Measurements from ENCODE around the gene SLC25A26.

Gene SLC25A26

DNA sequence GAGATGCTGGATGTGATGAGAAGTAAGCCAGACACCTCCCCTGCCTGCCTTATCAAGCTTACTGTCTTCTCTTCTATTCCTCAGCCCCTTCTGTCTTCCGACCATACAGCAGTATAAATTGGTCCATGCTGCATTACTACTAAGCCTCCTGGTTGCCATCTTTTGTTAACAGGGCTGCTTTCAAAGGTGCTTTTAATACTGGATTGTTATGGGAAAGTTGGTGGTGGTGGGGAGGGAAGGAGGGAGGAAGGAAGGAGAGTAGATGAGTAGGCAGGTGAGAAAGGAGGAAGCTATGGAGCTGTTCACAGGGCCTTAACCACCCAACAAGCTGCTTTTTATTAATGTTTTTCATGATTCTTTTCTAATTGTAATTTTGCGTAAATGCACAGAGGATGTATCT lies 114.9 kb downstream of the SLC25A26 start:
- no peak overlapping the region for H3K27ac ChIP-seq
- TF ChIP-seq, protein P1, sequence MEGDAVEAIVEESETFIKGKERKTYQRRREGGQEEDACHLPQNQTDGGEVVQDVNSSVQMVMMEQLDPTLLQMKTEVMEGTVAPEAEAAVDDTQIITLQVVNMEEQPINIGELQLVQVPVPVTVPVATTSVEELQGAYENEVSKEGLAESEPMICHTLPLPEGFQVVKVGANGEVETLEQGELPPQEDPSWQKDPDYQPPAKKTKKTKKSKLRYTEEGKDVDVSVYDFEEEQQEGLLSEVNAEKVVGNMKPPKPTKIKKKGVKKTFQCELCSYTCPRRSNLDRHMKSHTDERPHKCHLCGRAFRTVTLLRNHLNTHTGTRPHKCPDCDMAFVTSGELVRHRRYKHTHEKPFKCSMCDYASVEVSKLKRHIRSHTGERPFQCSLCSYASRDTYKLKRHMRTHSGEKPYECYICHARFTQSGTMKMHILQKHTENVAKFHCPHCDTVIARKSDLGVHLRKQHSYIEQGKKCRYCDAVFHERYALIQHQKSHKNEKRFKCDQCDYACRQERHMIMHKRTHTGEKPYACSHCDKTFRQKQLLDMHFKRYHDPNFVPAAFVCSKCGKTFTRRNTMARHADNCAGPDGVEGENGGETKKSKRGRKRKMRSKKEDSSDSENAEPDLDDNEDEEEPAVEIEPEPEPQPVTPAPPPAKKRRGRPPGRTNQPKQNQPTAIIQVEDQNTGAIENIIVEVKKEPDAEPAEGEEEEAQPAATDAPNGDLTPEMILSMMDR (IDR thresholded peaks at IDR 0.05; ENCODE audit: low read depth, low read length, missing control alignments): no peak
- no peak overlapping the region for H3K4me3 ChIP-seq (ENCODE audit: low read depth, low read length)
- no peaks in the 10 kb centered on the region for H3K36me3 ChIP-seq (replicated peaks)
- in situ Hi-C loops (cut with HindIII; ENCODE audit: low pct_ligation_motif_present, low sequenced_read_pairs): no loop called here
- H3K27me3 ChIP-seq (replicated peaks): no peaks in the 10 kb centered on the region
- DNase-seq: no peak

DNA sequence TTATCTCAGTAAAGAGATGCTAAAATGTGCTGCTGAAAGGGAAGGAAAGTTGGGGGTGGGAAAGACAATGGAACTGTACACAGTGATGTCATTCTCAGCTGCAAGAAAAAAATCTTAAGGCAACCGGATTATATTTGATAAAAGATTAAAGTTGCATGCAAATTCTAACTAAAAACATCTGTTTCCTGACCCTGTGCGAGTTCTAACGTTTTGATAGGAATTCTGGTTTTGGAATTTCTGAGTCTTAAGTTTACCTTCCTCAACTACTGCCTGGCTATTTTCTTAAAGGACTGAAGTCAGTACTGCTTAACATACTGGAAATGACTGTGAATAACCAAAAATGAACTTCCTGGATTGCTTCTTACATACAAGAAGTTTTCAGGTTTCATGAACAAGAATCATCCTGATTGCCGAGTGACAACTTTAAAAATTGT lies 115.5 kb downstream of the SLC25A26 start:
- Histone ChIP-seq H3K27me3 (replicated peaks) (no peaks in the 10 kb centered on the region), H3K27ac (peak overlapping the region; percentile 57), H3K4me3 (ENCODE audit: low read depth, low read length) (no peak overlapping the region), H3K36me3 (replicated peaks) (no peaks in the 10 kb centered on the region)
- DNase-seq: peak; percentile 48
- TF ChIP-seq, protein P1 (IDR thresholded peaks at IDR 0.05; ENCODE audit: low read depth, low read length, missing control alignments): no peak
- in situ Hi-C loops (cut with HindIII; ENCODE audit: low pct_ligation_motif_present, low sequenced_read_pairs): no loop called here

DNA sequence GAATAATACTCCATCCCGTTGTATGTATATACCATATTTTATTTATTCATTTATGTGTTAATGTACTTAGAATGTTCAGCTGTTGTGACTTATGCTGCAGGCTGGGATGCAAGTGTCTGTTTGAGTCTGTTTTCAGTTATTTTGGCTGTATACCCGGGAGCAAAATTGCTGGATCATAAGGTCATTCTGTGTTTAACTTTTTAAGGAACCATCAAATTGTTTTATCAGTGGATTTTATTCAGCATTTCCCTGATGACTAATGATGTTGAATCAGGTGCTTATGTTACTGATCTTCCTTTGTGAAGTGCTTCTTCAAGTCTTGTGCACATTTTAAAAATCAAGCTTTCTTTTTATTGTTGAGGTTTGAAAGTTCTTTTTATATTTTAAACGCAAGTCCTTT lies 118.1 kb downstream of the SLC25A26 start:
- in situ Hi-C loops (cut with HindIII; ENCODE audit: low pct_ligation_motif_present, low sequenced_read_pairs): no loop called here
- TF ChIP-seq, protein P1 (IDR thresholded peaks at IDR 0.05; ENCODE audit: low read depth, low read length, missing control alignments): no peak
- DNase-seq: peak; percentile 20
- H3K4me3 ChIP-seq (ENCODE audit: low read depth, low read length): no peak overlapping the region
- no peaks in the 10 kb centered on the region for H3K27me3 ChIP-seq (replicated peaks)
- no peak overlapping the region for H3K27ac ChIP-seq
- no peaks in the 10 kb centered on the region for H3K36me3 ChIP-seq (replicated peaks)

DNA sequence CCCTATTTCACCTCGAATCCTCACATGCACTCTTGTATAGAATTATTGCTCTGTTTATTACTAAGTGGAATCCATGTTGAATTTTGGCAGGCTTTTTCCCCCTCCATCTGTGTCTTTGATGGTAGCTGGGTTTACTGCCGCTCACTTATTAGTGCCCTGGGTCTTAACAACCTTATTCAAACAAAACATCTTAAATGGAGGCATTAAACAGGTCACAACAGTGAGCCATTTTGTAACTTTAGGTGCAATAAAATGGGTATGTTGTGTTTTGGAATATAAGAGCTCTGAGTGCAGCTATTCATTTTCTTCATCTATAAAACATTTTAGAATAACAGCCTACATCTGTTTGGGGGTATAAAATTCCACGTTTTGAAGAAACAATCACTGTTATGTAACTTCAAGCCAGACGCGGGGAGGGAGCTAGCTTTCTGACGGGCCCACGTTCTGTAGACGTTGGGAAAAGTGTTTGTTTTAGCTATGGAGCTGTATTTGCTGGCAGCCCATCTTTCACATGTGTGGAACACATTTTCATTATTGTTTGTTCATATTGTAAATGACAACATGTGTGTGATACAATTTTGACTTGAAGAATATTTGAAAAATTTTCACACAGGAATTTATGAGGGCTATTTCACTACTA lies 122.0 kb downstream of the SLC25A26 start:
- Histone ChIP-seq H3K36me3 (replicated peaks) (no peaks in the 10 kb centered on the region), H3K4me3 (ENCODE audit: low read depth, low read length) (no peak overlapping the region), H3K27me3 (replicated peaks) (no peaks in the 10 kb centered on the region), H3K27ac (no peak overlapping the region)
- DNase-seq: no peak
- TF ChIP-seq, protein P1 (IDR thresholded peaks at IDR 0.05; ENCODE audit: low read depth, low read length, missing control alignments): no peak
- in situ Hi-C loops (cut with HindIII; ENCODE audit: low pct_ligation_motif_present, low sequenced_read_pairs): no loop called here

DNA sequence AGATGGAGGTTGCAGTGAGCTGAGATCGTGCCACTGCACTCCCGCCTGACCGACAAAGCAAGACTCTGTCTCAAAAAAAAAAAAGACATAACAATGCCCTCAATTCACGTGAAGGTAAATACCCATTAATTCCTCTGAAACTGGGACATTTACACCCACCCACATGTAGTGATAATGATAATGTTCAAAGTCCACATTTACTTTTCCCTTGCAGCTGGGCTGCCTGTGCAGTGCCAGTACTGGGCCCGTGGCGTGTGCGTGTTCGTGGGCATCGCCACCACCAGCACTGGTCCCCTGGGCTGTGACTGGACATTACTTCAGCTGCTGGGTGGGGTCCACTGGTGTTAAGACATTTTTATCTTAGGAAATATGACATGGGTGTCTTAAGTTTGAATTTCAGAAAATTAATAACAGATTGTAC lies 123.6 kb downstream of the SLC25A26 start:
- no peaks in the 10 kb centered on the region for H3K27me3 ChIP-seq (replicated peaks)
- no peak overlapping the region for H3K4me3 ChIP-seq (ENCODE audit: low read depth, low read length)
- no peak for DNase-seq
- in situ Hi-C loops (cut with HindIII; ENCODE audit: low pct_ligation_motif_present, low sequenced_read_pairs): no loop called here
- TF ChIP-seq, protein P1 (IDR thresholded peaks at IDR 0.05; ENCODE audit: low read depth, low read length, missing control alignments): no peak
- no peaks in the 10 kb centered on the region for H3K36me3 ChIP-seq (replicated peaks)
- H3K27ac ChIP-seq: no peak overlapping the region
